DOHH2 (cell line): ENCODE measurements around the gene ARHGEF39.

Source experiments
- H3F3A ChIP-seq: fragments of 200-600 bp; sonication (generic), shearing (Covaris generic); 2 replicates; pipeline ENCODE4 v1.6.0; 2016; ENCODE audit warnings: antibody characterized with exemption, mild to moderate bottlenecking; ENCODE audit not compliant: control insufficient read depth, insufficient read depth
- H3K27ac ChIP-seq: fragments of 200-600 bp; sonication (generic); 2 replicates; pipeline ENCODE4 v1.5.1; 2014; ENCODE audit warnings: low read depth, mild to moderate bottlenecking, low read length, moderate library complexity
- H3K27me3 ChIP-seq: fragments of 200-600 bp; sonication (generic); 2 replicates; pipeline ENCODE4 v1.6.1; 2014; ENCODE audit warnings: mild to moderate bottlenecking, low read length, mixed read lengths; ENCODE audit not compliant: control insufficient read depth
- H3K36me3 ChIP-seq: fragments of 200-600 bp; sonication (generic); 2 replicates; pipeline ENCODE4 v1.6.1; 2014; ENCODE audit warnings: mild to moderate bottlenecking, low read length, moderate library complexity, mixed read lengths; ENCODE audit not compliant: control insufficient read depth
- H3K4me1 ChIP-seq: fragments of 200-600 bp; sonication (generic); 2 replicates; pipeline ENCODE4 v1.6.1; 2014; ENCODE audit warnings: mild to moderate bottlenecking, low read length, mixed read lengths; ENCODE audit not compliant: control insufficient read depth
- H3K4me2 ChIP-seq: fragments of 200-600 bp; sonication (generic); 2 replicates; pipeline ENCODE4 v1.6.0; 2014; ENCODE audit warnings: mild to moderate bottlenecking, low read length, moderate library complexity
- H3K4me3 ChIP-seq: fragments of 200-600 bp; sonication (generic); 2 replicates; pipeline ENCODE4 v1.5.1; 2014; ENCODE audit warnings: mild to moderate bottlenecking, low read length, mixed read lengths
- H3K79me2 ChIP-seq: fragments of 200-600 bp; sonication (generic); 2 replicates; pipeline ENCODE4 v1.6.1; 2014; ENCODE audit warnings: mild to moderate bottlenecking, low read length, mixed read lengths; ENCODE audit not compliant: control insufficient read depth
- H3K9me2 ChIP-seq: fragments of 200-600 bp; sonication (generic); replicated peaks from 2 replicates; pipeline ENCODE4 v1.6.1; 2014; ENCODE audit warnings: mild to moderate bottlenecking, low read length, mixed read lengths; ENCODE audit not compliant: control insufficient read depth
- H3K9me3 ChIP-seq: fragments of 200-600 bp; sonication (generic); 2 replicates; pipeline ENCODE4 v1.6.1; 2014; ENCODE audit warnings: antibody characterized with exemption, low read length, mixed read lengths; ENCODE audit not compliant: control insufficient read depth, insufficient read depth
- H4K20me1 ChIP-seq: fragments of 200-600 bp; sonication (generic); 2 replicates; pipeline ENCODE4 v1.6.0; 2014; ENCODE audit warnings: low read depth, mild to moderate bottlenecking, antibody characterized with exemption, low read length, moderate library complexity; ENCODE audit not compliant: control insufficient read depth, insufficient read depth
- CTCF ChIP-seq: fragments of 200-600 bp; sonication (generic); IDR thresholded peaks from one replicate; pipeline ENCODE4 v1.5.1; 2014; ENCODE audit warnings: antibody characterized with exemption, mild to moderate bottlenecking, low read depth, low read length; ENCODE audit not compliant: poor library complexity, severe bottlenecking
- EZH2phosphoT487 ChIP-seq: fragments of 200-600 bp; sonication (generic); IDR thresholded peaks from 2 replicates; pipeline ENCODE4 v1.6.1; 2017; ENCODE audit warnings: borderline replicate concordance, mild to moderate bottlenecking, antibody characterized with exemption, low read length, moderate library complexity, mixed read lengths

ARHGEF39 gene

GRCh38 chr9:35682520-35683315, 17.7 kb upstream of the ARHGEF39 start:
- Histone ChIP-seq H3K9me3 (no peaks in the 10 kb centered on the region), H3K4me2 (no peak overlapping the region), H4K20me1 (no peaks in the 10 kb centered on the region), H3K27ac (no peak overlapping the region), H3K9me2 (no peaks in the 10 kb centered on the region), H3F3A (no peaks in the 10 kb centered on the region), H3K4me3 (no peak overlapping the region), H3K4me1 (peaks cover 36% of the 10 kb centered on the region), H3K36me3 (no peaks in the 10 kb centered on the region), H3K27me3 (no peaks in the 10 kb centered on the region), H3K79me2 (no peaks in the 10 kb centered on the region)
- TF ChIP-seq CTCF = no peak
- TF ChIP-seq EZH2phosphoT487 = no peak

- no peaks in the 10 kb centered on the region for H3K9me2 ChIP-seq
- no peaks in the 10 kb centered on the region for H3K79me2 ChIP-seq
- H3K27me3 ChIP-seq = no peaks in the 10 kb centered on the region
- H3K4me3 ChIP-seq = no peak overlapping the region
- H3F3A ChIP-seq = no peaks in the 10 kb centered on the region
- no peaks in the 10 kb centered on the region for H3K9me3 ChIP-seq
- no peaks in the 10 kb centered on the region for H4K20me1 ChIP-seq
- H3K36me3 ChIP-seq = no peaks in the 10 kb centered on the region
- no peak overlapping the region for H3K27ac ChIP-seq
- TF ChIP-seq EZH2phosphoT487 (no peak), CTCF (no peak)
- H3K4me2 ChIP-seq = no peak overlapping the region
- peaks cover 29% of the 10 kb centered on the region for H3K4me1 ChIP-seq
These were observed 17.1 kb upstream of the ARHGEF39 start for GRCh38 chr9:35682051-35682450.

- Histone ChIP-seq H3K4me1 (peaks cover 23% of the 10 kb centered on the region), H3K4me2 (no peak overlapping the region; the same call in 1 of the 2 replicates), H3K79me2 (no peaks in the 10 kb centered on the region), H3K9me3 (no peaks in the 10 kb centered on the region), H4K20me1 (no peaks in the 10 kb centered on the region), H3K27ac (no peak overlapping the region), H3K36me3 (no peaks in the 10 kb centered on the region), H3F3A (no peaks in the 10 kb centered on the region), H3K27me3 (no peaks in the 10 kb centered on the region), H3K9me2 (no peaks in the 10 kb centered on the region), H3K4me3 (no peak overlapping the region)
- TF ChIP-seq CTCF (no peak), EZH2phosphoT487 (no peak)
These were observed 16.5 kb upstream of the ARHGEF39 start for GRCh38 chr9:35681341-35682002.
